Measurements from ENCODE around the gene FRAS1.
A peak's percentile ranks its signal among the peaks of the same experiment; 100 is the strongest.
"Not testable (repeated sequence)": the region's sequence is repeated elsewhere in the genome, so short reads cannot be mapped to it uniquely, and the experiment has no call there.

FRAS1 gene

DNA sequence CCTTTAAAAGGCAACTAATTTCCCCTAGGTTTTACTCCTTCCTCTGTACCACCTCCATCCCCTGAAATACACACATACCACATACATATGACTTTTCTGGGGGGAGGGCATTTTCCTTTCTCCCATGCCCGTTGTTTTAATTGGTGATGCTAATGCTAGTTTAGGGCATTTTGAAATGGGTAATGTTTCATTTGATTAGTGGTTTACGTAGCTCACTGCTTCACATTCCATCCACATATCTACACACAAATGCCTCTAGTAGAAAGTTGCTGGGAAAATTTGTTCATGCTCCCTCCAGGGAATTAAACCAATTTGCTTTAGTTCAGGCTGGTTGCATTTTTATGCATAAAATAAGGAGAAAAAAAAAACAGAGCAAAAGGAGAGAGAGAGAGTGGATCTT is 231.2 kb downstream of the FRAS1 start:
- no peak for DNase-seq (ENCODE audit: low read depth)

DNA sequence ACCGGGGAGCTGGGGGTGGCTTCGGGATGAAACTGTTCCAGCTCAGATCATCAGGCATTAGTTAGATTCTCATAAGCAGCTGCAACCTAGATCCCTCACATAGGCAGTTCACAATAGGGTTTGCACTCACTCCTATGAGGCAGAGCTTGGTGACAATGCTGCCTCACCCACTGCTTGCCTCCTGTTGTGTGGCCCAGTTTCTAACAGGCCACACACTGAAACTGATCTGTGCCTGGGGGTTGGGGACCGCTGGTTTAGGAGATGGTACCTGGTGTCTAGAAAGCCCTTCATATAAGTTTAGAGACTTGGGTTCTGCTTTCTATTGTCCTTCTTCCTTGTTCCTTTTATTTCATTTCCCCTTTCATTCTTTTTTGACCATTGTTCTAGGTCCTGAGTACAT is 234.2 kb downstream of the FRAS1 start:
- DNase-seq (ENCODE audit: low read depth), result no peak

DNA sequence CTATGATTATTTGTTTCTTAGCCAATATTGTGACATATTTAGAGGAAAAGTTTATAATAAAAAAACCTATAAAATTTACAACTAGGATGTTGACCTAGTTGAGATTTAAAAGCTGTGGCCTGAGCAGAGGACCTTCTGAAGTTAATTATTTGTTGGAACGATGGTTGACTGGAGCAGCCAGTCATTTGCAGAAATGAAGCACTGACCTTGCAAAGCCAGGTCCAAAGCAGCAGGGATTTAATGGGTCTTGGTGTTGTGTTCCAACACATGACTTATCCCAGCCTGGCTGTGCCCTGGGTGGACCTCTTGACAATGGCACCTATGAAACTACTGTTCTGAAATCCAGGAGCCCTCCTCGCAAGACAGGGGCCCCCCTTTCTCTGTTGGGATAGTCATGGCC is 235.2 kb downstream of the FRAS1 start:
- no peak for DNase-seq (ENCODE audit: low read depth)

DNA sequence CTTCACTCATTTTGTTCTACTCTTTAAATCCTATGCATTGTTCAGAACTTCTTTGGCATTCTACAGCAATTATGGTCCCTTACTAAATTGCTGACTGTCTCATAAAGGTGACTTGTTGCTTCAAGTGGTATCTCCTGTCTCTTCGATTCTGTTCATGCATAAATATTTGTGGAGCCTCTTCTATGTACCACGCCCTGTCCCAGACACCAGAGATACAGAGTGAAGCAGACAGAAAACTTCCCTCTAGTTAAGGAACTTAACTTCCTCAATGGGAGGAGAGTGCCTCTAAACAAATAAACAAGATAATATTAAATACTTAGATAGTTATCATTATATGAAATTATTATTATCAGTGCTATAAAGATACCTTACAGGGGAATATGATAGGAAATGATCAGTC is 235.7 kb downstream of the FRAS1 start:
- no peak for DNase-seq (ENCODE audit: low read depth)

DNA sequence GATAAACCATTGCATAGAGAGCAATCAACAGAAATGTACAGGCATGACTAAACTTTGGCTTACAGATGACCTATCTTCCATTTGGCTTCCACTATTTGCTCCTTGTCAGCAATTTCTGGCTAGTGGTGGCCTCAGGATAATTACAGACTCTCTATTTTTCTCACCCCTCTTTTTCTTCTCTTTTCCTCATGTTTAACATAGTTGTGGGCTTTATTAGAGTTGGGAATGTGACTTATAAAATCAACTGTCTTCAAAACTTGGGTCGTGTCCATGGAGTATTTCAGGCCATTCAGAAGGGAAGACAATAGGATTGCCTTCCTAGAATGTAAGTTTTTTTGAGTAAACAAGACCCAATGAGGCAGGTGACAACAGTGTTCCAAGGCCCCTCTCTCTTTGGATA is 236.2 kb downstream of the FRAS1 start:
- DNase-seq (ENCODE audit: low read depth), result no peak

DNA sequence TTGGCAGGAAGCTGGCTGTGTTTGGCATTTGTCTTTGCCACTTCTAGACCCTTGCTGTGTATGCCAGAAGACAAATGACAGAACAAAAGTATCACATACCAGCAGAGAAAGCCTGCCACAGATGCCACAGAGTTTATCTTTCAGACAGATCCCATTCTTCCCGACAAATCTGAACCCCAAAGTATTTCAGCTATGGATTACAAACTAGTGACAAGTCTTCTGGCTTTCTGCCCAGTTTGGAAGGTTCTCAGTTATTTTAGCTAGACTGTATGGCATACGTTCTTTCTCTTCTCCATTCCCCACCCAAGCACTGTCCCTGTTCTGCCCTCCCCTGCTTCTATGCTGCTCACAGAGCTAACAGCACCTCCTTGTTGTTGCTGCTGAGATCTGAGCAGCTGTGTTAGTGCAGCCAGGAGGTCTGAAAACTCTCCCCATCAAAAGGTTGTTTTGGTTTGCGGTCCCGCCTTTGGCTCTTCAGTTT is 236.7 kb downstream of the FRAS1 start:
- DNase-seq (ENCODE audit: low read depth), result peak; percentile 75

DNA sequence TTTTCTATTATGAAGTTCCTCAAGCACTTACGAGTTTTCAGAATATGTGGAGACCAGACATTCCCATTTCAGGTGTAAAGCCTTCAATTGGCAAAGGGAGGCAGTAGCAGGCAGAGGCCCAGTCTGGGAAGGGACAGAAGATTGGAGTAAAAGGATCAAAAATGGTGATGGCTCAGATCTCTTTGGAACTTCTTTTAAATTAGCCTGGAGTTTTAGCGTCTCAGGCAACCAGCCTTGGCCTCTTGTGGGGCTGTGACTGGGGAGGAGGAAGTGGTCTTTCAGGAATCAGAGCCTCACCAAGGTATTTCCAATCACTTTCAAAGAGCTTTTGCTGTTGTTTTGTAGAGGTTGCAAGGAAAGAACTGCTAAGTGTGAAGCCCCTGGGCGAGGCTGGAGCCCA is 239.1 kb downstream of the FRAS1 start:
- DNase-seq (ENCODE audit: low read depth), result no peak

DNA sequence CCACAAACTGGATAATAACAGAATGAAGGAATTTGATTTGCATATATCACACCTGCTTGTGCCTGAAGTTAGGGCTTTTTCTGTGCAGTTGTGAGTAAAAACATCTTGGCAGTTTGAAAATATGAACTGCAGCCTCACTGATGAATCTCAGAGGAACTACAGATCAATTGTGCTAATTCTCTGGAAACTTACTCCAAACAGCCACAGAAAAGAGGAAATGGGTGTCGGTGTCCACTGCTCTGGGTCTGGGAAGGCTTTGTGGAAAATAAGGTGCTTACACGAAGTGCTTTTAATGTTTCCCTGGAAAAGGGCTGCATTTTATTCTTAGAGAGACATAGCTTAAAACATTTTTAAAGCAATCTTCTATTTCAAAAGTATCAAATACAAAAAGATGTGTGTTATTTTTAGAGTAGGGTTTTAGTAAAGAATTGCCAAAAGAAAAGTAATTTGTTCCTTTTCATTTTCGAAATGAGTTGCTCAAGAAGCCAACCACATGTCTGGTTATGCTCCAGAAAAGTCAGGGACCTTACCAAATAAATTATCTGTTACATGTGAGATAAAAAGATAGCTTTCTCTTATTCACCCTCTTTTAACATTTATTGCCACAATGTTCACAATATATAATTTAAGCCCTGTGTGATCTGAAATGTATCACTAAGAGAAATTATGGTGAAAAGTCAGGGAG is 240.1 kb downstream of the FRAS1 start:
- DNase-seq (ENCODE audit: low read depth), result no peak

DNA sequence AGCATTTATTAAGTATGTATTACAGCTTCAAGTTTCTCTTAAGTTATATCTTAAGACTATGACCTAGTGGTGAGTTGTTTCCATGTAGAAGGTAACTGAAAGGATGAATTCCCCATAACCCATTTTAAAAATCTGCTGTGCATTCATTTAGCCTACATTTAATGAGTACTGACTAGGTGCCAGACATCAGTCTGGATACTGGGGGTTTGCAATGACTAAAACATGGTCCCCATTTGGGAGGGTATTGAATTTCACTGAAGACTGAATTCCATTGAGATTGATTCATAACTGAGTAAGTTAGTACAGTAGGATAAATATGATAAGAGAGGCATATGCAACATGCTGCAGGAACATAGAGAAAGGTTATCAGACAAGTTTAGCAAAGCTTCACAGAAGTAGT is 241.5 kb downstream of the FRAS1 start:
- DNase-seq (ENCODE audit: low read depth), result peak; percentile 58

DNA sequence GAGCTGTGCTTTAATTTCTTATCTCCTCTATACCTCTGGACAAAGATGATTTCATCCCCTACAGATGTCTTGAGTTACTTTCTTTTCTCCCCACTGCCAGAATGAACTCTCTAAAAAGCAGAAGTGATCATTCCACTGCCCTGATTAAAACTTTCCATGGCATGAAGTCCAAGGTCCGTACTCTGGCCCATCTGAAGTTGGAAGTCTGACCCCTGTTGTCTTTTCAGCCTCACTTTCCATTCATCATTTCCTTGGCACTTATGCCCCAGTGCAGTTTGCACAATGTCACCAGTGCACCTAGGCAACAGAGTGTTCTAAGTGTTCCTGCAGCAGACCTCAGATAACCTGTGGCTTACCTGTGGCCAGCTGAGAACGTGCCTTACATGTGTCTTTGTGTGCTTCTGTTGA is 242.4 kb downstream of the FRAS1 start:
- DNase-seq (ENCODE audit: low read depth), result no peak

DNA sequence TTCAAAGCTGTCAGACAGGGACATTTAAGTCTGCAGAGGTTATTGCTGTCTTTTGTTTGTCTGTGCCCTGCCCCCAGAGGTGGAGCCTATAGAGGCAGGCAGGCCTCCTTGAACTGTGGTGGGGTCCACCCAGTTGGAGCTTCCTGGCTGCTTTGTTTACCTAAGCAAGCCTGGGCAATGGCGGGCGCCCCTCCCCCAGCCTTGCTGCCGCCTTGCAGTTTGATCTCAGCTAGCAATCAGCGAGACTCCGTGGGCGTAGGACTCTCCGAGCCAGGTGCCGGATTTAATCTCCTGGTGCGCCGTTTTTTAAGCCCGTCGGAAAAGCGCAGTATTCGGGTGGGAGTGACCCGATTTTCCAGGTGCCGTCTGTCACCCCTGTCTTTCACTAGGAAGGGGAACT is 250.1 kb downstream of the FRAS1 start:
- not testable (repeated sequence) for DNase-seq (ENCODE audit: low read depth)

DNA sequence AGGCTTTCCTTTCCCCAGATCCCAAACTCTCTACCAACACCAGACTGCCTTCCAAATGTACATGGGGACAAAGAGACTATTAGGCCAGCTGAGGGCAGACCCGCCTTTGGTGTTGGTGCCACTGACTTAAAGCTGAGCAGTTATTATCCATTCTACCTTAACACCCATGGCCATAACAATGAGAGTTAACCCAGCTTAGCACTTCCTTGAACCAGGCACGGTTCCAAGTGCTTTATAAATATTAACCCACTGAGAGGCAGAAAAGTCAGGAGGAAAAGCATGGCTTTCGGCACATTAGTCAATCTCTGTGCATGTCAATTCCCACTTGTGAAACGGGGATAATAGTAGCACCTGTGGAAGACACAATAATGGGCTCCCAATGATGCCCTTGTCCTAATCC is 251.4 kb downstream of the FRAS1 start:
- DNase-seq (ENCODE audit: low read depth), result no peak

DNA sequence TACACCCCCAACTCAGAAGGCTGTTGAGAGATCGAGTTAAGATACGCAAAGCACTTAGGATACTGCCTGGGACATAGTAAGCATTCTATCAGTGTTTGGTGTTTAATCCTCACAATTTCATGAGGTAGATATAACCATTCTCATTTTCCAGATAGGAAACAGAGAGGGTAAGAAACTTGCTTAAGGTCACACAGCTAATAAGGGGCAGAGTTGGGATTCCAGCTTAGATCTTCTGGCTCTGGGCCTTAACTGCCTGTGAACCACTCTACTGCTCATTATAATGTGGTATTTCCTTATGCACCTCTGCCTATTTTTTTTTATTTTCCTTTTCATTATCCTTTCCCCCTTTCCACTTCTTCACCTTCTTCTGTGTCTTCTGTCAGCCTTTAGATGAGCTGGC is 252.2 kb downstream of the FRAS1 start:
- DNase-seq (ENCODE audit: low read depth), result no peak

DNA sequence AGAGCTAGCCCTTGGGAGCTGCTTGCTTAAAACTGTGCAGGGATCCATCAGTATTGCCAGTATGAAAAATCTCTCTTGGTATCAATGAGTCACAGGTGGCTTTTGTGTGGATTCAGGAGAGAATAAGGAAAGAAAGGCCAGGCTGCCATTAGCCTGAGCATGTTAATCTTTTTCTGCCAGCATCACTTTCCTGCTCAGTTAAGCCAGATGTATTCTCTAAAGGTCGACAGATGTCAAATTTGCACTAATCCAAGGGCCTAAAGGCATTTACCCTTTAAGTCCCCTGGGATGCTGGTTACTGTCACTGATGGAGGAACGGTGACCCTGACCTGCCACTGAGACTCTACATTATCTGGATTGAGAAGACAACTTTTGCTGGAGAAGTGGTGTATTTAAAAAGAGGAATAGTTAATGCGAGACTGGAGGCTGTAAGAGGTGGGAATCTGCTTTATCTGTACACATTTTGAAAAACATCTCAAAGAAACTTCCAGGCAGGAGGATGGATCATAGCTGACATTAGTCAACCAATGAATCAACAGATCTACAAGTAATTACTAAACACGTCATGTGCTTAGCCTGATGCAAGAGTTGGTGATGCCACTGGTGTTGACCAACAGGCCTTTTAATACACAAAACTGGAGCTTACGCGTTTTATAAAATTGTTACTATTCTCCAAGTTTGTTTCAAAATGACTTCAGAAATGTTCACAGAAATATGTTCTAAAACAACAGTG is 253.1 kb downstream of the FRAS1 start:
- no peak for DNase-seq (ENCODE audit: low read depth)

DNA sequence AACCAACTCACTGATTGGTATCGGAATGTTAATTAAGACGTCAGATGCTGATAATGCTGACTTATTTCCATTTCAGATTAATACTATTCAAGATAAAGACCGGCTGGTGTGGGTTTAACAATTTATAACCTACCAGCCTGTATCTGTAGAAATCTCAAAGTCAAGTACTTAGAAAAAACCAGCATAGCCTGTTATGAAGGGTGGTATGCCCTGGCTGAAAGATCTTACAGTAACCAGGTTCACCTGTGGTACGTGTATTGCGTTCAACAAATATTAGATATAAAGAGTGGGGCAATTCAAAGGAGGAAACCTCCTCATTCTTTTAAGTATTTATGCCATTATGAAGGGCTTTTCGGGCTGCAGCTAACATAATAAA is 253.6 kb downstream of the FRAS1 start:
- DNase-seq (ENCODE audit: low read depth), result no peak

DNA sequence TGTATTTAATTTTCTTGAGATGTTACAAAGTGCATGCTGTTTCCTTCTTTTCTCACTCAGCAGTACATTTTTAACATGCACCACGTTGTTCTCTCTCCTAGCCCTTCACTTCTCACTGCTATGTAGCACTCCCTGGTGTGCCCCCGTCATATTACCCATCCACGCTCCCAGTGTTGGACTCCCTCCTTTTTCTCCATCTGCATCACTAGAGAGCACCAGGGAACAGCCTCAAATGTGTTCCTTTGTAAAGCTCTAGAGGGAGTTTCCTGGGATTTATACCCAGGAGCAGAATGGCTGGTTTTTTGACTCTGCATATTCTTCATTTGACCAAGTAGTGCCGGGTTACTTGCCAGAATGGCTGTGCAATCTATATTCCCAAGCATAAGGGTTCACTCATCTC is 254.2 kb downstream of the FRAS1 start:
- no peak for DNase-seq (ENCODE audit: low read depth)

DNA sequence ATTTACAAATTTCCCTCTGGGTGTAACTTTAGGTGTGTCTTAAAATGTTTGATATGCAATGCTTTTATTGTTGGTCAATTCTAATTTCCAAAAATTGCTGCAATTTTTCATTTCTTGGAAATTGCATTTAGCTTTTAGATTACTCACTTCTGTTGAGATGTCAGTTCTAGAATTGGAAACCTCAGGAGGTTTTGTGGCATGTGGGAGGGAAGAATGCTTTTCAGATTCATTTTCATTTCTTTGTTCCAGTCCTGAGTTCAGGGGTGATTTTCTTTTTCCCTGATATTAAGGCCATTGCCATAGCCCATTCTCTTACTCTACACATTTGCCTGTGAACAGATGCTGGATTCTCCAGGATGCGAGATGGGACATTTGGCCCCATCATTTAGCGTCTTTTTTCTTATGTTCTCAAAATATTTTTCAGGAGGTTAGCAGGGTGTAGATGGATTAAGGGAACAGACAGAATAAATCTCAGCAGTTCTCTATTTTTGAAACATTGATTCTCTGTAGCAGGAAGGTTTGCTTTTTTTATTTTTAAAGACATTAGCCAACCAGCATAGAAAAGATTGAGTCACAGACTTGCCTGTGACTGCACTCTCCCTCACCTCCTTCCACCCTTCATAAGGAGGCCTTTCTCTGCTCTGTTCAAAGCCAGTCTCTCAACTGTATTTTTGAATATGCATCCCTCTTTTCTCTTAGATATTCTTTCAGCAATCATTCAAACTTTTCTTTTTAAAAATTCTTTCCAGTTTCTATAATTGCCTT is 256.0 kb downstream of the FRAS1 start:
- no peak for DNase-seq (ENCODE audit: low read depth)

DNA sequence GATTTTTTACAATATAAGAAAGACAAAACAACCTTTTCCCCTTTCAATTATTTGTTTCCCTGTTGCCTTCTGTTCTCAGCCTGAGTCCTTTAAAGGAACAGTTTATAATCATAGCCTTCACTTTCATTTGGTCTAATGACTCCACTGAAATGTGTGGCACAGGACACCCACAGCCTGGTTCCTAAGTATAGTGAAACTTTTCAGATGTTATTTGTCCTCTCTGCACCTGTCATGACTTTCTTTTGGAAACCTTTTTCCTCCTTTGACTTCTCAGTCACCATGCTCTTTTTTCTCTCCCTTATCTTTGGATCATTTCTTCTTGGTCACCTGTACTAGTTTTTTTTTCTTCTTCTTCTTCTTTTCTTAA is 256.6 kb downstream of the FRAS1 start:
- no peak for DNase-seq (ENCODE audit: low read depth)

DNA sequence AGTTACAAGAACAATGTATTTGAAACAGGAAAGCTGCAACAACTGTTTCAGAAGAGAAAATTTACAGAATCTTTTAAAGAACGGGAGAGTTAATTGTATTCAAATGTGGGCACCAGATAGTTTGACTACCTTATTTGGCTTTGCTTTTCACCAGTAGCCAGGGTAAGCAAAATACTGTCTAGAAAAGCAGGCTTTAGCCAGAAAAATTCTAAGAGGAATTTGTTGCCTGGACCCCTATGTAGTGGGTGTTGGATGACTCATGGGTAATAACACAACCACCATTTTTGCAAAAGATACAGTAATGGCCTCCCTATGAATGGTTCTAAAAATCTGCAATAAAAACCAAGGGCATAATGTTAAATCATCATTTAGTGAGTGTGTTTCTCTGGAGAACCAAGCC is 261.0 kb downstream of the FRAS1 start:
- no peak for DNase-seq (ENCODE audit: low read depth)

DNA sequence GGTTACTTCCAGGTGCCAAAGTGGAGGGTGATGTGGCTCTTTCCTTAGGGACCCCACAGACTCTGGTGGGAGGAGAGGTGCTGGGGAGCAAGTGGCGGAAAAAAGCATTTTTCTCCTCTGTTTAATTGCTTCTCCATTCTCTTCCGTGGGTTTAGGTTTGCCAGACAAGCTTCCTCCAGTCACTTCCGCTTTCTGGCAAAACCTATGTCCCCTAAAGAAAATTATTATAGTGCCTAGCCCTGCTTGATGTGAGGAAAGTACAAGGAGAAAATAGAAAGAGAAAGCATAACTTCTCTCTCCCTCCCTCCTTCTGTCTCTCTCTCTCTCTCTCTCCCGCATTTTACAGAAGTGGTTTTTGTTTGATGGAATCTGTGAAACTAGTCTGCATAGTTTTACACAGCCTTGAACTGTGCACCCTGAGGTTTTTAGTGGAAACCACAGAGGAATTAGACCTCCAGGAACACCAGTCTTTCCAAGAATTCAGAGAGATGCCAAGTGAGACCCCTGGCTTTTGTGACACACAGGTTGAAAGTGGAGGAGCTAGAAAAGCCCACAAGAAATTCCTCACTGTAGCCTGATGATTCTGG is 263.3 kb downstream of the FRAS1 start:
- no peak for DNase-seq (ENCODE audit: low read depth)

DNA sequence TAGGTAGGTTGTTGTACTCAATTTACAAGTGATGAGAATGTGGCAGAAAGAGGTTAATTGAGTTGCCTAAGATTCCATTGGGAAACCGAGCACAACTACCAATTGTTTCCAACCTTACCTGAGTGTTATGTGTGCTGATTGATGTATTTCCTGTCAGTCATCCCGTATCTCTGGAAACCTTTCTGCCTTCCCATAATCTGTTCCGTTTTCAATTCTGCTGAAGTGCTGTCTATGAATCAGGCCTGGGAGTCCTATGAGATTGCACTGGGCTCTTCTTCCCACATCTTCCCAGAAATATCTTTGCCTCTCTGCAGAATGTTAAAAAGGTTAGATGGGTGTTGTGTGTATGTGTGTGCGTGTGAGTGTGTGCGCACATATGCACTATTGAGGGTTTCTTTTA is 264.9 kb downstream of the FRAS1 start:
- DNase-seq (ENCODE audit: low read depth), result no peak

DNA sequence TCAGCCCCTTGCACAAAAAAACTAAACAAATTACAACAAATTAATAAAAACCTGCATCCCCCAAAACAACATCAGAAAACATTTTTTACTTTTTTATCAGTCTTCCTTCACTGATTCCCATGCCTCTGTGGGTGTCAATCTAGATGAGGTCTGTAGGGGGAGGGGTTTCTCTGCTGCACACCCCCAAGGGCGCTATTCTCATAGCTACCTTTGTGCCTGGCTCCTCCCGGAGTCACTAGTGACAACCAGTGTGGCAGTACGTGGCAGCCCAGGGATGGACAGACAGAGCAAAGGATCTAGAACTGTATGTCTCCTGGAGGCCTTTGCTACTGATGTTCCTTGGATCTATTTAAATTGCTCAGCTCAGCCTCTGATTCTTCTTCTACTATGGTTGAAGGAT is 266.3 kb downstream of the FRAS1 start:
- no peak for DNase-seq (ENCODE audit: low read depth)

DNA sequence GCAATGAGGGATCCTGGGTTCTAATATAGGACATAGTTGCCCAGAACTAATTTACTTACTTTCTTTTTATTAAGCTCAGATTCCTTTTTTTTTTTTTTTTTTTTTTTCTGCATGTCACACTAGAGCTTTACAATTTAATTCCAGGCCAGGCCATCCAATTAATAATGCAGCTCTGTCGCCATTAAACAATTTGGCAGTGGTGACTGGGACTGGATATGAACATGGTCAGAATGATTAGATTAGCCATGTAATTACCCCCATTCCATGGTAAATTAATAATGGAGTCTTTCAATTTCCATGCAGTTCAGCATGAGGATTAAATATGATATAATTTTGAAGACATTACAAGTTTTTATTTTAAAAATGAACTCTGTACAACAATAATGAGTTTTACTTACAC is 267.5 kb downstream of the FRAS1 start:
- no peak for DNase-seq (ENCODE audit: low read depth)

Data from HS-5 (cell line).